Stimulated activated CD8-positive, alpha-beta memory T cell treated with anti-CD3 and anti-CD28 coated beads, Interleukin-12 subunit alpha, Interleukin-12 subunit beta, amount 100 ng/mL, for 24 hours (primary cell): ENCODE data around the gene APLN.

Experiments
- DNase-seq: peaks from one replicate; pipeline ENCODE4 v3.0.0-alpha.2; 2020; ENCODE audit errors: extremely low read depth

The APLN gene, protein sequence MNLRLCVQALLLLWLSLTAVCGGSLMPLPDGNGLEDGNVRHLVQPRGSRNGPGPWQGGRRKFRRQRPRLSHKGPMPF

GRCh38 chrX:129654652-129655546 is at the start of gene APLN:
TSS of gene APLN (minus strand) at chrX:129654956. CDS start at chrX:129654630, 326 bp downstream.
- no peak for DNase-seq

DNA sequence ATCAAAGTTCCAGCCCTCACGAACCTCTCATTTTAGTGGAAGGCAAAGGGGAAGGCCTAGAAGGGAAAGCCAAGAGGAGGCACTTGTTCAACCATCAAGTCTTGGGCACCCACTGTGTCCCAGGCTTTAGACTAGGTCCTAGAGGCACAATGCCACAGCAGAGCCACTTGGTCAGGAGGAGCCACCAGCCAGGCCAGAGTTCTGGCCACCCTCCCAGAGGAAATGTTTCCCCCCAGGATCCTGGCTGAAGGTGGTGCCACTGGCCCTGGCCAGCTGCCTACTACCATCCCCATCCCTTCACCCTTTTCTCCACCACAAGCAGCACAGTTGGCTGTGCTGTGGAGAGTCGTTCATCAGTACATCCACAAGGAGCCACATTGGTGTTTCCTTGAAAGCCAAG is 49.7 kb upstream of the APLN start:
- no peak for DNase-seq

DNA sequence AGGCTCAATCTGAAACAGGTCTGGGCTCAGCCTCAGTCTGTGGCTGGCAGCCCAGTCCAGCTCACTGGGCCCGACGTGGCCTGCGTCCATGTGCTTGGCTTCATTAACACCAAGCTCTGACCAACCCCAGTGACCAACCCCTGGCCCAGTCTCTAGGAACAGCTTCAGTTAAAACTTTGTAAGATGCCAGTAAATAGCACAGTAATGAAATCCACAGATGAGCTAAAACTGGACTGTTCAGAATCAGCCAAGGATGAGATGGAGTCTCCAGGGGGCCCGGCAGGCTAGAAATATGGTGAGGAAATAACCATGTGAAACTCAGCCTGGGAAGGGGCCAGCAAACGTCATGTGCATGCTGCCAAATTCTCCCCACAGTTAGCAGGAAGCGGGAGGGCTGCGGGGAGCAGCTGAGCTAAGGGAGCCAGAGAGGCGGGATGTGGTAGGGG is 46.9 kb upstream of the APLN start:
- DNase-seq: no peak

GRCh38 chrX:129700536-129700935 is 45.8 kb upstream of the APLN start:
- no peak for DNase-seq

- DNase-seq: no peak
Measured at GRCh38 chrX:129698150-129698549, 43.4 kb upstream of the APLN start.

DNA sequence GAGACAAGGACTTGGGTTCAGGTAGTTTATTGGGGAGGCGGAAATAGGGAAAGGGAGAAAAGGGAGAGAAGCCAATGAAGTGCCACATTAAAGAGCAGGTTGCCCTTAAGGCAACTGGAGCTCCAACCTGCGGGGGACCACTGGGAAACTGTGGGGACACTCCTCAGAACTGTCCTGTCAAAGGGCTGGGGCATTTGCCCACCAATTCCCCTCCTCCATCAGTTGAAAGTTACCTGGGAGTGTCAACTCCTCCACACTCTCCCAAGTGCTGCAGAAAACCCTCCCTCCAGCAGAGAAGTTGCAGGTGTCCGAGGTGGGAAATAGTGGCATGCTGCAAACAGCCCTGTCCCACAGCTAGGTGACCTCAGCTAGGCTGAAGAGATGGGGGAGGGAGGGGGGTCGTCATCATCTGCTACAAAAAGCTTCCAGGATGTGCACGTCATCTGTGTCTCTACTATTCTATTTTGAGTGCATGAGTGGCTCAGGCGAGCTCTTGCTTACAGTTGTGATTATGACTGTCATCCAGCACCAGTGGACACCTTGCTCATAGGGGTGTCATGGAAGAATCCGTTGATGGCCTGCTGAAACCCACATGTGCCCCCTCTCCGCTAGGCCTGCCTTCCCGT is 42.6 kb upstream of the APLN start:
- no peak for DNase-seq

DNA sequence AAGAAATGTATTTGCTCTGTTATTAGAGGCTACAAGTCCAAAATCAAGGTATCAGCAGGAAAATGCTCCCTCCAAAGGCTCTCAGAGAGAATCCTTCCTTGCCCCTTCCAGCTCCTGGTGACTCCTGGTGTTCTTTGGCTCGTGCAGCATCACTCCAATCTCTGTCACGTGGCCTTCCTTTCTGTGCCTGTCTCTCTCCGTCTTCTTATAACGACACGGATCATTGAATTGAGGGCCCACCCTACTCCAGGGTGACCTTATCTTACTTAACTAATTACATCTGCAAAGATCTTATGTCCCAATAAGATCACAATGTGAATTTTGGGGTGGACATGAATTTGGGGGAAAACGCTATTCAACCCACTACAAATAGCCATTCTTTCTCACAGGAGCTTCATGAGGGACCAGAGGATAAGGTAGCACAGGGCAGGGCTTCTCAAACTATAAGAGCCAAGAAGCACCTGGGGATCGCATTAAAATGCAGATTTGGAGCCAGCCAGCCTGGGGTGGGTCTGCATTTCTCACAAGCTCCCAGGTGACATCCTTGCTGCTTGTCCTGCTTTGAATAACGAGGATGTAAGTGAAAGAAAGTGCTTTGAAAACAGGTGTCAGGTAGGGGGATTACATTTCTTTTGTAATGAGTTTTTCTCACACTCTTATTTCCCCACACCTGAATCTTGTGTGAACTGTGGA is 41.9 kb upstream of the APLN start:
- no peak for DNase-seq

DNA sequence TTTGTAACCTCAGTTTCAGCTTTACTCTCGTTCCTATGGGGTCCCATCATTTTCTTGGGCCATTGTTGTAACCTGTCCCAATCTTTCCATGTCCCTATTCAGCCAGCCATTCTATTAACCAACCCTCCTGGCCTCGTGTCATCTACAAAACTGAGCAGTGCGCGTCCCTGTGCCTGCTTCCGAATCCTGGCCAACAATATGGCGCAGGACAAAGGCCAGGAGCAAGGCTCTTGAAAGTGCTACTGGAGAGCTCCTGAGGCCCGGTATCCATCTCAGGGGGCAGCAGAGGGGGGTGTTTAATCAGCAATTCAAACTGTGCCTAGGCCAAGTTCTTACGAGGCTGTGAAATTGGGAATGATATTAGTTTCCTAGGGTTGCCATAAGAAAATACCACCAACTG is 41.2 kb upstream of the APLN start:
- no peak for DNase-seq

GRCh38 chrX:129695535-129695934 is 40.8 kb upstream of the APLN start:
- no peak for DNase-seq

DNA sequence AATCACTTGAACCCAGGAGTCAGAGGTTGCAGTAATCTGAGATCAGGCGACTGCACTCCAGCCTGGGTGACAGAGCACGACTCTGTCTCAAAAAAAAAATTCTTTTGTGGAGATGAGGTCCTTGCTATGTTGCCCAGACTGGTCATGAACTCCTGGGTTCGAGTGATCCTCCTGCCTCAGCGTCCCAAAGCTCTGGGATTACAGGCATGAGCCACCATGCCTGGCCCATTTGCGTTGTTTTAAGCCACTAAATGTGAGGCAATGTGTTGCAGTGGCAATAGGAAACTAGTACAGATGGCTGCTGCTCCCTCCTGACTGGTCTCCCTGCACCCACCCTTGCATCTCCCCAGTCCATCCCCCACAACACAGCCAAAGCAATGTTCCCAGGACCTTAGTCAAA is 40.0 kb upstream of the APLN start:
- DNase-seq: no peak

DNA sequence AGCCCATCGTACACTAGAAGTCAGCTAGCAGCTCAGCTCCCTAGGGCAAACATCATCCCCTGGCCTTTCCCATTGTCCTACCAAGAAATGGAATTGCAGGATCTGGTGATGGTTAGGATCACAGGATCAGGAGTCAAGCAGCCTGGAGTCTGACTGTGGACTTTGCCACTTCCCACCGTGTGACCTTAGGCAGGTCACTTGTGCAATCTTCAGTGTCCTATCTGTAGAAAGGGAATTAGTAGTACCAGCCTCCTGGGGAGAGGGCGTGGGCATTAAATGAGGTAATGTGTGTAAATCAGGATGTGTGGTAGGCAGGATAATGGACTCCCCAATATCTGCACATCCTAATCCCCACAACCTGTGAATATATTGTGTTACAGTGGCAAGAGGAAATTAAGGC is 38.6 kb upstream of the APLN start:
- no peak for DNase-seq

DNA sequence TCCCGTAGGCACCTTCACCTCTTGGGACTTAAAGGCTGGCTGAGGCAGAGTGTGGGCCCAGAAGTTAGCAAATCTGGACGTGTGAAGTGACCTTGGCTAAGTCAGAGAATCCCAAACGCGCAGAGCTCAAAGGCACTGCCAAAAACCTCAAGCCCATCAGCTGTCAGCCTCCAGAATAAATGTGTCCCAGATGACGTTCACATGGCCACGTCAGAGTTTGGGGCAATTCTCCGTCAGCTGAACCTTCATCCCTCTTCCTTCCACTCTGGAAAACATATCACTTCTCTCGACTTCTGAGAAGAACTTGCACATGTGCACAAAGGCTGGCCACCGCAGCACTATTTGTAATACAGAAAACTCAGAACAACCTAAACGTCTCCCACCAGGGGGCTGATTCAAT is 35.7 kb upstream of the APLN start:
- no peak for DNase-seq

DNA sequence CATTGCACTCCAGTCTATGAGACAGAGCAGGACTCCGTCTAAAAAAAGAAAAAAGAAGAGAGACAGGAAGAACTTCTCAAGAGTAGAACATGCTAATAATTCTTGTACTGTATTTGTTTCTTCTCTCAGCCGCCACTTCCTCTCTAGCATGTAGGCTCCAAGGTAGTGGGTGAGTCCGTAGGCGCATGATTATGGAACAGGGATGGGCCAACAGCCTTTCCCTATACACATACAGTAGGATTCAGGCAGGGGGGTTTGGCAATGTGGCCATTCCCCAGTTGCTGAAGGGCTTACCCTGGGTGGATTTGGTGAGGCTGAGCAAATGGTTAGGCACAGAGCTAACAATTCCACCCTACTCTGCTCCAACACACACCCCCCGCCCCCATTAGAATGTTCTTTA is 35.0 kb upstream of the APLN start:
- DNase-seq: no peak

GRCh38 chrX:129688097-129688496 is 33.3 kb upstream of the APLN start:
- no peak for DNase-seq

- no peak for DNase-seq
Measured at GRCh38 chrX:129686422-129686948, 31.7 kb upstream of the APLN start.

DNA sequence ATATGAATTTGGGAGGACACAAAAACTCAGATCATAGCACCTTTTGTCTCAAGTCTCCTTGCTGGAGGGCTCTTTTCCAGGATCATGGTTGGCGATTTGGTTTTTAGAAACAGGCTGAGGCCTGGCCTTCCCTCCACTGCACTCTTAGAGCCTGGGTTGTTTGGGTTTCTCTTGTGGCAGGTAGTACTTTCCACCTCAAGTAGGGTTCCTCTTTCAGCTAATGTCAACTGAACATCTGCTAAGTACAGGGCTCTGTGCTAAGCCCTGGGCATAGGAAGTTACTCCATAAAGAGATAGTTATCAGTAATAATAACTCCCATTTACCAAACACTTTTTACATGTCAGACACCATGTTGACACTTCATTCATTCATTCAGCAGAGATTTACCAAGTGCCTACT is 28.2 kb upstream of the APLN start:
- no peak for DNase-seq

- DNase-seq: no peak
Measured at GRCh38 chrX:129679901-129680300, 25.1 kb upstream of the APLN start.

DNA sequence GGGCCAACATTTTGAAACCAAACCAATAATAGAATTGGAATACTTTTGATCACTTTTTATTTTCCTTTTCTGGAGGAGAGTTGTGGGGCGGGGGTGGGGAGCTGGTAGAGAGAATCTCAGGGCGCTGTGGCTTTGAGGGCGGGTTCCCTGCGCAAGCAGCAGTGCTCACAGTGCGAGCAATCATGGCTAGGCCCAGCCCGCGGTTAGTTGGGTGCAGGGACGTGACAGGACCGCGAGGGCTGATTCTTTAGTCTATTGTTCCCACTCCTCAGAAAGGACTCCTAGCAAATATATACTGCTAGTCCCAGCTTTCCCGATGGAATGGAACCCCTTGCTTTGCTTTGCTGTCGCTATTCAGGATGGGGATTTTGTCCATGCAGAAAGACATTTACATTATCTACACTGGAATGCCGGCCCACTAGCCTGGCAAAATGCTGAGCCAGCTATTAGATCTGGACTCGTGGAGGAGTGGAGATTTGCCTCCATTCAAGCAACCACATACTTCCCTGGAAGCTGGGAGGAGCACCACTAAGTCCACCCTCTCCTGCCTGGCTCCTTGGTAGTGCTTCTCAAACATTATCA is 23.9 kb upstream of the APLN start:
- no peak for DNase-seq

GRCh38 chrX:129667412-129667811 is 12.7 kb upstream of the APLN start:
- no peak for DNase-seq

- no peak for DNase-seq
Measured at GRCh38 chrX:129665916-129666644, 11.3 kb upstream of the APLN start.

GRCh38 chrX:129663171-129663570 is 8.4 kb upstream of the APLN start:
- DNase-seq: no peak
